Upper lobe of left lung (tissue), 4 donors: Measurements from ENCODE around the gene FAM53B.

Experiments used
- CTCF ChIP-seq, 6 experiments: fragments of 450-650 bp in 4 of 6; fragments of 200-600 bp in 2 of 6; sonication (generic) in 2 of 6; IDR thresholded peaks; one replicate each; pipeline ENCODE4 v1.5.1; 2016 to 2019; ENCODE audit warnings: antibody characterized with exemption in 6 of 6
- EP300 ChIP-seq, 4 donors: sonication (generic); formaldehyde crosslinking; IDR thresholded peaks; one replicate each; pipeline ENCODE4 v1.5.1; 2017; ENCODE audit warnings: antibody characterized with exemption in 4 of 4, control low read depth in 2 of 4
- POLR2A ChIP-seq, 4 donors: fragments of 450-650 bp; IDR thresholded peaks; one replicate each; pipeline ENCODE4 v1.5.1; 2016 to 2017; ENCODE audit warnings: antibody characterized with exemption in 4 of 4, mild to moderate bottlenecking in 2 of 4

- TF ChIP-seq EP300 (IDR thresholded peaks at IDR 0.05) (no peak), CTCF (IDR thresholded peaks at IDR 0.05) (no peak), POLR2A (IDR thresholded peaks at IDR 0.05) (no peak)
These were observed 128.9 kb downstream of the FAM53B start for GRCh38 chr10:124615259-124615658.
